IMR-90 (cell line): ENCODE data around the gene SPEM1. TPM values are rescaled to one million over a fixed set of nuclear protein-coding genes. Genes with fewer than 3 reads are reported as not detected.

ENCODE experiments used
- ATAC-seq: fragments of 200-7000 bp; cut with Tn5 transposase; 2 replicates; pipeline ENCODE4 v1.9.1; 2020; ENCODE audit warnings: low read depth, mild to moderate bottlenecking, moderate library complexity
- BruUV-seq: library from RNA; stranded (reverse); fragments of 400-500 nt; replicated peaks from 2 replicates; lab custom pipeline; 2021; lab: Mats Ljungman, UMichigan
- CTCF ChIA-PET: fragments of 300-600 bp; formaldehyde crosslinking; extraction: SDS; loops from one replicate; lab custom pipeline; 2021; ENCODE audit warnings: antibody characterized with exemption; lab: Yijun Ruan, JAX
- POLR2A ChIA-PET: fragments of 300-600 bp; sonication (Branson Sonifier 250); formaldehyde crosslinking; loops from one replicate; lab custom pipeline; 2022; ENCODE audit warnings: antibody characterized with exemption; ENCODE audit not compliant: unreplicated experiment; lab: Charles Lee
- DNase-seq: peaks from one replicate; pipeline ENCODE4 v3.0.0; 2013
- H2AFZ ChIP-seq: replicated peaks from 2 replicates; pipeline ENCODE3; 2013; ENCODE audit warnings: low read length, mild to moderate bottlenecking; ENCODE audit not compliant: poor library complexity
- H2AK5ac ChIP-seq: 2 replicates; pipeline ENCODE4 v1.6.1; 2013; ENCODE audit warnings: low read depth, low read length, inconsistent platforms
- H2AK9ac ChIP-seq: replicated peaks from 2 replicates; pipeline ENCODE3; 2013; ENCODE audit warnings: mild to moderate bottlenecking, low read depth, low read length, moderate library complexity; ENCODE audit not compliant: poor library complexity
- H2BK120ac ChIP-seq: 2 replicates; pipeline ENCODE4 v1.6.1; 2013; ENCODE audit warnings: low read depth, low read length, inconsistent platforms
- H2BK15ac ChIP-seq: 3 replicates; pipeline ENCODE4 v1.6.1; 2013; ENCODE audit warnings: low read depth, low read length, inconsistent platforms
- H2BK20ac ChIP-seq: 2 replicates; pipeline ENCODE4 v1.6.1; 2013; ENCODE audit warnings: low read depth, mild to moderate bottlenecking, inconsistent platforms, low read length, moderate library complexity
- H2BK5ac ChIP-seq: 2 replicates; pipeline ENCODE4 v1.6.1; 2013; ENCODE audit warnings: mild to moderate bottlenecking, low read depth, low read length, inconsistent platforms; ENCODE audit not compliant: poor library complexity, severe bottlenecking
- H3K14ac ChIP-seq: replicated peaks from 2 replicates; pipeline ENCODE4 v1.6.1; 2013; ENCODE audit warnings: low read depth, low read length, inconsistent platforms
- H3K18ac ChIP-seq: 2 replicates; pipeline ENCODE4 v1.6.1; 2013; ENCODE audit warnings: low read depth, low read length, control low read depth
- H3K23ac ChIP-seq: 2 replicates; pipeline ENCODE4 v1.6.1; 2013; ENCODE audit warnings: low read depth, low read length, inconsistent platforms
- H3K27ac ChIP-seq: 2 replicates; pipeline ENCODE4 v1.5.1; 2013; ENCODE audit warnings: mild to moderate bottlenecking, control low read depth, low read length; ENCODE audit not compliant: insufficient read depth
- H3K27me3 ChIP-seq: 2 replicates; pipeline ENCODE4 v1.6.1; 2013; ENCODE audit warnings: low read length; ENCODE audit not compliant: control insufficient read depth, insufficient read depth
- H3K36me3 ChIP-seq: 2 replicates; pipeline ENCODE4 v1.6.1; 2013; ENCODE audit warnings: low read length, mixed read lengths; ENCODE audit not compliant: control insufficient read depth, insufficient read depth
- H3K4ac ChIP-seq: 2 replicates; pipeline ENCODE4 v1.6.1; 2013; ENCODE audit warnings: low read depth, low read length, inconsistent platforms
- H3K4me1 ChIP-seq: 2 replicates; pipeline ENCODE4 v1.6.1; 2013; ENCODE audit warnings: low read length, mixed read lengths; ENCODE audit not compliant: control insufficient read depth, insufficient read depth
- H3K4me2 ChIP-seq: 2 replicates; pipeline ENCODE4 v1.6.1; 2013; ENCODE audit warnings: low read depth, mild to moderate bottlenecking, control low read depth, low read length, moderate library complexity
- H3K4me3 ChIP-seq: 2 replicates; pipeline ENCODE4 v1.5.1; 2013; ENCODE audit warnings: low read depth, mild to moderate bottlenecking, control low read depth, low read length, moderate library complexity; ENCODE audit not compliant: insufficient read depth
- H3K56ac ChIP-seq: 2 replicates; pipeline ENCODE4 v1.6.1; 2013; ENCODE audit warnings: low read length, inconsistent platforms; ENCODE audit not compliant: insufficient read depth; ENCODE audit errors: extremely low read depth
- H3K79me1 ChIP-seq, 2 experiments: 2 replicates each; pipeline ENCODE4 v1.6.1; 2013; ENCODE audit warnings: low read length in 2 of 2, inconsistent platforms in 1 of 2, low read depth in 1 of 2
- H3K9ac ChIP-seq: 2 replicates; pipeline ENCODE4 v1.6.1; 2013; ENCODE audit warnings: low read depth, low read length, control low read depth
- H3K9me1 ChIP-seq: 2 replicates; pipeline ENCODE4 v1.6.1; 2013; ENCODE audit warnings: low read length, inconsistent platforms; ENCODE audit not compliant: insufficient read depth
- H3K9me3 ChIP-seq: 2 replicates; pipeline ENCODE4 v1.6.1; 2013; ENCODE audit warnings: low read length; ENCODE audit not compliant: control insufficient read depth, insufficient read depth
- H4K20me1 ChIP-seq: 2 replicates; pipeline ENCODE4 v1.6.1; 2013; ENCODE audit warnings: low read length, inconsistent platforms; ENCODE audit not compliant: insufficient read depth
- H4K5ac ChIP-seq: 2 replicates; pipeline ENCODE4 v1.6.1; 2013; ENCODE audit warnings: mild to moderate bottlenecking, low read depth, low read length, control low read depth
- H4K8ac ChIP-seq, 2 experiments: 2 replicates each; pipeline ENCODE4 v1.6.1; 2013; ENCODE audit warnings: low read depth in 2 of 2, low read length in 2 of 2, control low read depth in 1 of 2, inconsistent platforms in 1 of 2
- H4K91ac ChIP-seq: 2 replicates; pipeline ENCODE4 v1.6.1; 2013; ENCODE audit warnings: low read depth, low read length, inconsistent platforms; ENCODE audit not compliant: insufficient read depth
- BHLHE40 ChIP-seq: fragments of 150-350 bp; IDR thresholded peaks from 2 replicates; pipeline ENCODE4 v1.6.1; 2016; ENCODE audit warnings: mild to moderate bottlenecking, low read depth, low read length
- CEBPB ChIP-seq: IDR thresholded peaks from 2 replicates; pipeline ENCODE4 v1.6.1; 2012; ENCODE audit warnings: low read depth, low read length, improper control_type of control experiment
- CHD1 ChIP-seq: IDR thresholded peaks from 2 replicates; pipeline ENCODE4 v1.6.1; 2012; ENCODE audit warnings: low read depth, low read length, improper control_type of control experiment
- FOS ChIP-seq: fragments of 150-350 bp; IDR thresholded peaks from 2 replicates; pipeline ENCODE4 v1.6.1; 2016; ENCODE audit warnings: low read depth, low read length
- MAFK ChIP-seq: IDR thresholded peaks from 2 replicates; pipeline ENCODE4 v1.6.1; 2012; ENCODE audit warnings: low read depth, low read length, improper control_type of control experiment
- MAZ ChIP-seq: IDR thresholded peaks from 2 replicates; pipeline ENCODE4 v1.6.1; 2012; ENCODE audit warnings: low read depth, mild to moderate bottlenecking, low read length, improper control_type of control experiment, moderate library complexity, borderline replicate concordance
- MXI1 ChIP-seq: IDR thresholded peaks from 2 replicates; pipeline ENCODE4 v1.6.1; 2012; ENCODE audit warnings: low read depth, mild to moderate bottlenecking, low read length, moderate library complexity, borderline replicate concordance
- NFE2L2 ChIP-seq: fragments of 150-350 bp; IDR thresholded peaks from 2 replicates; pipeline ENCODE4 v1.6.1; 2016; ENCODE audit warnings: low read depth, mild to moderate bottlenecking, low read length
- POLR2A ChIP-seq: IDR thresholded peaks from 2 replicates; pipeline ENCODE4 v1.6.1; 2012; ENCODE audit warnings: mild to moderate bottlenecking, low read depth, low read length
- RAD21 ChIP-seq: IDR thresholded peaks from 2 replicates; pipeline ENCODE4 v1.6.1; 2012; ENCODE audit warnings: low read length, improper control_type of control experiment
- RCOR1 ChIP-seq: IDR thresholded peaks from 2 replicates; pipeline ENCODE4 v1.6.1; 2012; ENCODE audit warnings: mild to moderate bottlenecking, low read length, improper control_type of control experiment; ENCODE audit not compliant: insufficient replicate concordance
- RFX5 ChIP-seq: IDR thresholded peaks from 2 replicates; pipeline ENCODE4 v1.8.0; 2012; ENCODE audit warnings: low read depth, mild to moderate bottlenecking, low read length, moderate library complexity
- SMC3 ChIP-seq: fragments of 150-350 bp; IDR thresholded peaks from 2 replicates; pipeline ENCODE4 v1.6.1; 2016; ENCODE audit warnings: low read depth, mild to moderate bottlenecking, antibody characterized with exemption, low read length, moderate library complexity
- WGBS, 2 experiments: methylation state at CpG; one replicate each; pipeline versions ENCODE4 v1.1.5 to v1.1.7; 2013; ENCODE audit warnings: missing lambda C conversion rate in 2 of 2; ENCODE audit not compliant: insufficient read length in 1 of 2; ENCODE audit errors: extremely low coverage in 2 of 2; 5-methylcytosine and 5-hydroxymethylcytosine counted together
- dilution Hi-C: fragments of 300-500 bp; cut with HindIII; formaldehyde crosslinking; loops from one replicate; pipeline ENCODE4 v1.14.3; 2018; ENCODE audit warnings: low sequenced_read_pairs; ENCODE audit not compliant: unreplicated experiment
- in situ Hi-C: fragments of 300-500 bp; cut with MboI; formaldehyde crosslinking; loops from 3 replicates; pipeline ENCODE4 v1.14.3; 2019; ENCODE audit warnings: low sequenced_read_pairs, inconsistent platforms, mixed read lengths
- intact Hi-C: fragments of 100-400 bp; cut with micrococcal nuclease; formaldehyde crosslinking; loops from 2 replicates; pipeline ENCODE4 v1.10.0; 2022
- polyA plus RNA-seq, 3 experiments: library from polyadenylated mRNA; depleted of rRNA; stranded (reverse); fragments of >200 nt; gene quantifications; 2 replicates each; pipeline ENCODE4 v1.2.3, GENCODE V29; 2012; ENCODE audit warnings: low replicate concordance in 1 of 3
- total RNA-seq: library from RNA; depleted of rRNA; stranded (reverse); fragments of >200 nt; gene quantifications from 2 replicates; pipeline ENCODE4 v1.2.3, GENCODE V29; 2012
- TF ChIP-seq, protein P1 (sequence below): fragments of 150-350 bp; IDR thresholded peaks from 2 replicates; pipeline ENCODE4 v1.6.1; 2016; ENCODE audit warnings: low read depth, mild to moderate bottlenecking, low read length, moderate library complexity, borderline replicate concordance
- TF ChIP-seq, protein P2 (sequence below): fragments of 150-350 bp; IDR thresholded peaks from 2 replicates; pipeline ENCODE4 v1.6.1; 2017; ENCODE audit warnings: mild to moderate bottlenecking, antibody characterized with exemption, low read length, low read depth
- TF ChIP-seq, protein P3 (sequence below): conservative IDR thresholded peaks from 2 replicates; pipeline ENCODE4 v1.5.1; 2012; ENCODE audit warnings: mild to moderate bottlenecking, low read depth, low read length, improper control_type of control experiment

Gene SPEM1
- total and polyA plus RNA-seq, 2 of the 4 experiments (the other 2 are of a cell fraction): not detected

DNA sequence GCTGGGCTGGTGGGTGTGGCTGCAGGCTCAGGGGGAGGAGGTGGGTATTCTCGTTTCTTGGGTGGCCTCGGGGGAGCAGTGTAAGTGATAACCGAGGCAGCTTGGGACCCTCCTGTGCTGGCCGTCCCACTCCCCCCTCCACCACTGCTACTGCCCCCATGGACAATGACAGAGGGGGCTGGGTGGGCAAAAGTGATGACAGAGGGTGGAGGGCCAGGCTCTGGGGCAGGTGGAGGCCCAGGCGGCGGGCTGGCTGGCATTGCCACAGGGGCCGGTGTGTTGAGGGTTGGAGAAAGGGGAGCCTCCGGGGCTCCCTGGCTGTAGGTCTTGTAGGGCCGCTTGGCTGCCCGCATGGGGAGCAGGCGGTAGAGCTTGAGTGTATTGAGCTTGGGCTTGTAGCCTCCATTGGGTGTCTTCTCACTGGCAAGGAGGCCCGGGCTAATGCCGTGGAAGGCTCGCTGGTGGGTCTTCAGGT, 43.3 kb downstream of the SPEM1 start:
- Histone ChIP-seq H3K27ac (no peak overlapping the region), H3K23ac (no peak overlapping the region), H2AFZ (no peak overlapping the region), H3K36me3 (peaks cover 46% of the 10 kb centered on the region), H2BK15ac (no peak overlapping the region), H2BK120ac (no peak overlapping the region), H4K20me1 (peaks cover 44% of the 10 kb centered on the region), H2BK20ac (no peak overlapping the region), H4K8ac (no peak overlapping the region), H3K18ac (no peak overlapping the region), H3K4ac (no peak overlapping the region), H2BK5ac (no peak overlapping the region), H3K4me3 (no peak overlapping the region), H3K9me1 (peaks cover 14% of the 10 kb centered on the region), H3K79me1 (peaks cover 16 to 66% of the 10 kb centered on the region in 2 experiments; a peak in 3 of 4 replicates), H3K9me3 (no peaks in the 10 kb centered on the region), H3K9ac (no peak overlapping the region), H3K4me2 (no peak overlapping the region), H3K56ac (no peak overlapping the region), H2AK9ac (no peak overlapping the region), H3K14ac (no peak overlapping the region), H2AK5ac (no peak overlapping the region), H3K4me1 (peaks cover 6% of the 10 kb centered on the region; the same call in 1 of the 2 replicates), H3K27me3 (no peaks in the 10 kb centered on the region), H4K5ac (no peak overlapping the region), H4K91ac (no peak overlapping the region)
- intact Hi-C loops: no loop called here
- WGBS, 2 experiments: 92% methylated on average over 7 of the region's 14 CpGs; no CpG with 5 or more reads in 1 of the 2 experiments
- POLR2A ChIA-PET: no interaction called here
- CTCF ChIA-PET: no interaction called here
- in situ Hi-C loops: no loop called here
- dilution Hi-C loops: no loop called here
- BruUV-seq: no TSS peak
- TF ChIP-seq POLR2A: no peak
- TF ChIP-seq, protein P1, sequence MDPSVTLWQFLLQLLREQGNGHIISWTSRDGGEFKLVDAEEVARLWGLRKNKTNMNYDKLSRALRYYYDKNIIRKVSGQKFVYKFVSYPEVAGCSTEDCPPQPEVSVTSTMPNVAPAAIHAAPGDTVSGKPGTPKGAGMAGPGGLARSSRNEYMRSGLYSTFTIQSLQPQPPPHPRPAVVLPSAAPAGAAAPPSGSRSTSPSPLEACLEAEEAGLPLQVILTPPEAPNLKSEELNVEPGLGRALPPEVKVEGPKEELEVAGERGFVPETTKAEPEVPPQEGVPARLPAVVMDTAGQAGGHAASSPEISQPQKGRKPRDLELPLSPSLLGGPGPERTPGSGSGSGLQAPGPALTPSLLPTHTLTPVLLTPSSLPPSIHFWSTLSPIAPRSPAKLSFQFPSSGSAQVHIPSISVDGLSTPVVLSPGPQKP: no peak
- TF ChIP-seq FOS: no peak
- TF ChIP-seq BHLHE40: no peak
- no peak for TF ChIP-seq NFE2L2
- TF ChIP-seq SMC3: no peak
- TF ChIP-seq RAD21: no peak
- TF ChIP-seq RFX5: no peak
- no peak for TF ChIP-seq MAFK
- TF ChIP-seq, protein P2, sequence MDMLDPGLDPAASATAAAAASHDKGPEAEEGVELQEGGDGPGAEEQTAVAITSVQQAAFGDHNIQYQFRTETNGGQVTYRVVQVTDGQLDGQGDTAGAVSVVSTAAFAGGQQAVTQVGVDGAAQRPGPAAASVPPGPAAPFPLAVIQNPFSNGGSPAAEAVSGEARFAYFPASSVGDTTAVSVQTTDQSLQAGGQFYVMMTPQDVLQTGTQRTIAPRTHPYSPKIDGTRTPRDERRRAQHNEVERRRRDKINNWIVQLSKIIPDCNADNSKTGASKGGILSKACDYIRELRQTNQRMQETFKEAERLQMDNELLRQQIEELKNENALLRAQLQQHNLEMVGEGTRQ: no peak
- TF ChIP-seq, protein P3, sequence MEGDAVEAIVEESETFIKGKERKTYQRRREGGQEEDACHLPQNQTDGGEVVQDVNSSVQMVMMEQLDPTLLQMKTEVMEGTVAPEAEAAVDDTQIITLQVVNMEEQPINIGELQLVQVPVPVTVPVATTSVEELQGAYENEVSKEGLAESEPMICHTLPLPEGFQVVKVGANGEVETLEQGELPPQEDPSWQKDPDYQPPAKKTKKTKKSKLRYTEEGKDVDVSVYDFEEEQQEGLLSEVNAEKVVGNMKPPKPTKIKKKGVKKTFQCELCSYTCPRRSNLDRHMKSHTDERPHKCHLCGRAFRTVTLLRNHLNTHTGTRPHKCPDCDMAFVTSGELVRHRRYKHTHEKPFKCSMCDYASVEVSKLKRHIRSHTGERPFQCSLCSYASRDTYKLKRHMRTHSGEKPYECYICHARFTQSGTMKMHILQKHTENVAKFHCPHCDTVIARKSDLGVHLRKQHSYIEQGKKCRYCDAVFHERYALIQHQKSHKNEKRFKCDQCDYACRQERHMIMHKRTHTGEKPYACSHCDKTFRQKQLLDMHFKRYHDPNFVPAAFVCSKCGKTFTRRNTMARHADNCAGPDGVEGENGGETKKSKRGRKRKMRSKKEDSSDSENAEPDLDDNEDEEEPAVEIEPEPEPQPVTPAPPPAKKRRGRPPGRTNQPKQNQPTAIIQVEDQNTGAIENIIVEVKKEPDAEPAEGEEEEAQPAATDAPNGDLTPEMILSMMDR: no peak
- TF ChIP-seq MXI1: no peak
- no peak for TF ChIP-seq MAZ
- no peak for TF ChIP-seq CHD1
- no peak for TF ChIP-seq CEBPB
- TF ChIP-seq RCOR1: no peak
- ATAC-seq (no peak), DNase-seq (no peak)
